Lower lobe of right lung (tissue), 2 donors: ENCODE data around the gene GALNT17. TPM values are rescaled to one million over a fixed set of nuclear protein-coding genes. Genes with fewer than 3 reads are reported as not detected.
"Not testable (repeated sequence)": the region's sequence is repeated elsewhere in the genome, so short reads cannot be mapped to it uniquely, and the experiment has no call there.

Experiments
- ATAC-seq, 2 donors: fragments of 200-7000 bp; cut with Tn5 transposase; one replicate each; pipeline ENCODE4 v1.9.1; 2020 to 2022; ENCODE audit warnings: mild to moderate bottlenecking in 2 of 2, moderate library complexity in 2 of 2
- DNase-seq: peaks from one replicate; pipeline ENCODE4 v3.0.0-alpha.2; 2020
- H3K27ac ChIP-seq: fragments of 200-600 bp; one replicate; pipeline ENCODE4 v1.8.0; 2022
- H3K27me3 ChIP-seq: fragments of 200-600 bp; one replicate; pipeline ENCODE4 v1.8.0; 2022; ENCODE audit warnings: low read depth
- H3K36me3 ChIP-seq: fragments of 200-600 bp; one replicate; pipeline ENCODE4 v1.8.0; 2022; ENCODE audit warnings: mild to moderate bottlenecking
- H3K4me1 ChIP-seq: fragments of 200-600 bp; one replicate; pipeline ENCODE4 v1.8.0; 2022
- H3K4me3 ChIP-seq: fragments of 200-600 bp; one replicate; pipeline ENCODE4 v1.8.0; 2022; ENCODE audit warnings: mild to moderate bottlenecking
- H3K9me3 ChIP-seq: fragments of 200-600 bp; one replicate; pipeline ENCODE4 v1.8.0; 2022
- intact Hi-C: fragments of 100-400 bp; cut with DNase I; formaldehyde crosslinking; loops from one replicate; pipeline ENCODE4 v1.11.0; 2022
- total RNA-seq: library from RNA; stranded (reverse); fragmentation: NEBNext Ultra II Directional; extraction: Animal tissue kit (Norgen Biotek cat#: 25700); gene quantifications from one replicate; pipeline ENCODE4 v1.2.1, GENCODE V29; 2021
- TF ChIP-seq, protein P1 (sequence below): fragments of 200-600 bp; IDR thresholded peaks from one replicate; pipeline ENCODE4 v1.8.0; 2022; ENCODE audit warnings: antibody characterized with exemption, mild to moderate bottlenecking
- donor health status: DM: no; HTN: yes; CAD: no; lungs with severe emphysema.

The GALNT17 gene
- total RNA-seq, 1 donor from 2014 or later: 6.6 TPM

DNA sequence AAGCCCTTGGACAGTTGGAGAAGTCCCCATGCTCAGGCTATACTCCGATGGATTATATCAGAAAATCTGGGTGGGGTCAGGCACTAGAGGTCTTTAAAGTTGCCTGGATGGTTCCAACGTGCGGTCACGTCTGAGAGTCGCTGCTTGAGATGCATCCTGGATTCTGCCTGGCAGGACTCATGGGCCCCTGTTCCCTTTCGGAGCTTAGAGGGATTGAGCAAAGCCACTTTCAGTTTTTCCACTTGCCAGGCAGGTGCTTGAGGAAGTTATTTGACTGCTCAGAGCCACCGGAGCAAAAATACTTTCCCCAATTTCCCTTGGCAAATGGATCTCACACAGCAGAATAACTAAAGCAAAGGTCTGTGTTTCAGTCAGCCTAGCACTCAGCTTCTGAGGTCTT lies 129.1 kb downstream of the GALNT17 start:
- Histone ChIP-seq H3K9me3 (peaks cover 8% of the 10 kb centered on the region), H3K4me3 (no peak overlapping the region), H3K36me3 (no peaks in the 10 kb centered on the region), H3K27ac (no peak overlapping the region), H3K4me1 (no peaks in the 10 kb centered on the region), H3K27me3 (no peaks in the 10 kb centered on the region)
- ATAC-seq (no peak), DNase-seq (no peak)
- intact Hi-C loops: no loop called here
- TF ChIP-seq, protein P1, sequence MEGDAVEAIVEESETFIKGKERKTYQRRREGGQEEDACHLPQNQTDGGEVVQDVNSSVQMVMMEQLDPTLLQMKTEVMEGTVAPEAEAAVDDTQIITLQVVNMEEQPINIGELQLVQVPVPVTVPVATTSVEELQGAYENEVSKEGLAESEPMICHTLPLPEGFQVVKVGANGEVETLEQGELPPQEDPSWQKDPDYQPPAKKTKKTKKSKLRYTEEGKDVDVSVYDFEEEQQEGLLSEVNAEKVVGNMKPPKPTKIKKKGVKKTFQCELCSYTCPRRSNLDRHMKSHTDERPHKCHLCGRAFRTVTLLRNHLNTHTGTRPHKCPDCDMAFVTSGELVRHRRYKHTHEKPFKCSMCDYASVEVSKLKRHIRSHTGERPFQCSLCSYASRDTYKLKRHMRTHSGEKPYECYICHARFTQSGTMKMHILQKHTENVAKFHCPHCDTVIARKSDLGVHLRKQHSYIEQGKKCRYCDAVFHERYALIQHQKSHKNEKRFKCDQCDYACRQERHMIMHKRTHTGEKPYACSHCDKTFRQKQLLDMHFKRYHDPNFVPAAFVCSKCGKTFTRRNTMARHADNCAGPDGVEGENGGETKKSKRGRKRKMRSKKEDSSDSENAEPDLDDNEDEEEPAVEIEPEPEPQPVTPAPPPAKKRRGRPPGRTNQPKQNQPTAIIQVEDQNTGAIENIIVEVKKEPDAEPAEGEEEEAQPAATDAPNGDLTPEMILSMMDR: no peak

DNA sequence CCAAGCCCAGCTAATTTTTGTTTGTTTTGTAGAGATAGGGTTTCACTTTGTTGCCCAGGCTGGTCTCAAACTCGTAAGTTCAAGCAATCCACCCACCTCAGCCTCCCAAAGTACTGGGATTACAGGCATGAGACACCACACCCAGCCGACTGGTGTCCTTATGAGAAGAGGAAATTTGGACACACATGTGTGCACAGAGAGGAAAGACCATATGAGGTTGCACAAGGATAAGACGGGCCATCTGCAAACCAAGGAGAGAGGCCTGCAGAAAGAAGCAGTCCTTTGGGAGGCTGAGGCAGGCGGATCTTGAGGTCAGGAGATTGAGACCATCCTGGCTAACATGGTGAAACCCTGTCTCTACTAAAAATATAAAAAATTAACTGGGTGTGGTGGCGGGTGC lies 130.9 kb downstream of the GALNT17 start:
- intact Hi-C loops, ATAC-seq, H3K36me3 ChIP-seq, H3K4me1 ChIP-seq, H3K27me3 ChIP-seq, H3K4me3 ChIP-seq, DNase-seq, H3K27ac ChIP-seq: not testable (repeated sequence)
- H3K9me3 ChIP-seq: peaks cover 11% of the 10 kb centered on the region

DNA sequence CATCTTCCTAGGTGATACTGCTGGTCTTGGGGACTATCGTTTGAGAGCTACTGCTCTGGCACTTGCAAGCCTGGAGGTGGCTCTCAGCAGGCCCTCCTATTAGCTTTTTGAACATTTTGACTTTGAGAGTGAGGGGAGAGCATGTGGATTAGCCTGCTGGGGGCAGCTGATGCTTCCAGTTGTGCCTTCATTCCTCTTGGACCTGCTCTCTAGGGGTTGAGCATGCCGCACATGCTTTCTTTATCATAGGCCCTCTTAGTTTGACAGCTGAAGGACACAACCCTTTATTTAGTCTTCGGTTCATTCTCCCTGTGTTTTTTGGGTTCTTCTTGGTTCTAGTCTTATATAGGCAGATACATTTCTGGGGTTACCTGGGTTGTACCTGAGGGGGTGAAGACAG lies 132.1 kb downstream of the GALNT17 start:
- intact Hi-C loops: no loop called here
- H3K4me3 ChIP-seq: no peak overlapping the region
- peaks cover 11% of the 10 kb centered on the region for H3K9me3 ChIP-seq
- TF ChIP-seq, protein P1: no peak
- no peaks in the 10 kb centered on the region for H3K4me1 ChIP-seq
- no peaks in the 10 kb centered on the region for H3K36me3 ChIP-seq
- no peak for DNase-seq
- no peaks in the 10 kb centered on the region for H3K27me3 ChIP-seq
- H3K27ac ChIP-seq: no peak overlapping the region
- no peak for ATAC-seq

DNA sequence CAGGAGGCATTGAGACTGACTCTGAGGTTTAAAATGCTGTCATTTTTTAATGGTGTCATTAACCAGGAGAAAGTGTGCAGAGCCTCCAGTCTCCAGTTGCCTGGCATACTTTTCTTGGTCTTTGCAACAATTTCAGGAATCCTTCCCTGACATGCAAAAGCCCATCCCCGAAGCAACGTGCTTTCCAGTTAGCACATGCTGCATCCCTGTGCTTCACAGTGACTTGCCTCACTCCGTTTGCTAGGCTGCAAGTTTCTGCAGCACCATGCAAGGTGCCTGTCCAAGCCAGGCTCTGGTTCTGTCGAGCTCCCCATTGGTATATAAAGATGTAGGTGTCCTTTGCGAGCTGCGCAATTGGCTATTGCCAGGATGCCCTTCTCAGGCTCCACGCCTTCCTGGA lies 135.0 kb downstream of the GALNT17 start:
- Histone ChIP-seq H3K9me3 (peaks cover 11% of the 10 kb centered on the region), H3K4me1 (no peaks in the 10 kb centered on the region), H3K4me3 (no peak overlapping the region), H3K27ac (no peak overlapping the region), H3K36me3 (no peaks in the 10 kb centered on the region), H3K27me3 (no peaks in the 10 kb centered on the region)
- TF ChIP-seq, protein P1: no peak
- ATAC-seq: no peak
- intact Hi-C loops: no loop called here
- no peak for DNase-seq

DNA sequence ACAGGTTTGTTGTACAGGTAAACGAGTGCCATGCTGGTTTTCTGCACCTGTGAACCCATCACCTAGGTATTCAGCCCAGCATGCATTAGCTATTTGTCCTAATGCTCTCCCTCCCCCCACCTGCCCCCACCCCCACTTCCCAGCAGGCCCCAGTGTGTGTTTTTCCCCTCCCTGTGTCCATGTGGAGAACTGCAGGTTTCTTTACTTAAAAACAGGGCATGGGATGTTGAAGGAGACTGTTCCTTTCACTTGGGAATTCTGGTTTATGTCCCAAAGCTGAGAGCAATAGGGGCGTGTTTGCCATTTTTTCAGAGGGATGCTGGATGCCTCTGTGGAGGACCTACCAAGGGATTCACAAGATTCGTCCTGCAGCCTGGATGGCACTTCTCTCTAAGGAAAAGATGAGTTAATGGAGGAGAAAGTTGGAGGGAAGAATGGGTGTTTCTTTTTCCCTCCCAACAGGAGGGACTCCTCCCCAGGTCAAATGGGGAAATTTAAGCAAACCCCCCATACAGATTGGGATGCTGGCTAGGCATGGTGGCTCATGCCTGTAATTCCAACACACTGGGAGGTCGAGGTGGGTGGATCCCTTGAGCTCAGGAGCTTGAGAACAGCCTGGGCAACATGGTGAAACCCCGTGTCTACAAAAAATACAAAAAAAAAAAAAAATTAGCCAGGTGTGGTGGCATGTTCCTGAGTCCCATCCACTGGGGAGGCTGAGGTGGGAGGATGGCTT lies 136.0 kb downstream of the GALNT17 start:
- TF ChIP-seq, protein P1: no peak
- Histone ChIP-seq H3K4me1 (no peaks in the 10 kb centered on the region), H3K36me3 (no peaks in the 10 kb centered on the region), H3K4me3 (no peak overlapping the region), H3K27ac (no peak overlapping the region), H3K9me3 (peaks cover 11% of the 10 kb centered on the region), H3K27me3 (no peaks in the 10 kb centered on the region)
- intact Hi-C loops: no loop called here
- DNase-seq (no peak), ATAC-seq (no peak)

DNA sequence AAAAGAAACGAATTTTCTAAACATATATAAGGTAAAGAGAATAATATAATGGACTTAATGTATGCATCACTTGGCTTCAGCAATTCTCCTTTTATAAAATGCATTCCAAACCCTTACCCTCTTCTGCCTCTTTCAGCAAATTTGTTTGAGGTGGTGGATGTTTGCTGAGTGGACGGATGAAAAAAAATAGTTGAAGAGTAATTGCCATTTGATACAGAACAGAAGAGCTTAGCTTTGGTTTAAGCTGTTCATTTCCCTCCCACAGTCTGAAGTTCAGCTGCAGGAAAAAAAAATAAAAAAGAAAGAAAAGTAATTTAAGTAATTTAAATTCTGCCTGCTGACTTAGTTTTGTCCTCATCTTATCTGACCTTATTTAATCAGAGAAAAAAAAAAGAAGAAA lies 138.6 kb downstream of the GALNT17 start:
- Histone ChIP-seq H3K27ac (no peak overlapping the region), H3K4me3 (no peak overlapping the region), H3K36me3 (no peaks in the 10 kb centered on the region), H3K4me1 (no peaks in the 10 kb centered on the region), H3K9me3 (peaks cover 8% of the 10 kb centered on the region), H3K27me3 (no peaks in the 10 kb centered on the region)
- TF ChIP-seq, protein P1: no peak
- no peak for ATAC-seq
- DNase-seq: no peak
- intact Hi-C loops: no loop called here
